Glomerular visceral epithelial cell (primary cell): ENCODE data around the gene SEMA6B.
"Not testable (repeated sequence)": the region's sequence is repeated elsewhere in the genome, so short reads cannot be mapped to it uniquely, and the experiment has no call there.

ENCODE experiments used
- DNase-seq: peaks from one replicate; pipeline ENCODE4 v3.0.0-alpha.2; 2016; ENCODE audit errors: extremely low spot score

SEMA6B gene

GRCh38 chr19:4571305-4571917 lies 11.9 kb upstream of the SEMA6B start:
- no peak for DNase-seq

DNA sequence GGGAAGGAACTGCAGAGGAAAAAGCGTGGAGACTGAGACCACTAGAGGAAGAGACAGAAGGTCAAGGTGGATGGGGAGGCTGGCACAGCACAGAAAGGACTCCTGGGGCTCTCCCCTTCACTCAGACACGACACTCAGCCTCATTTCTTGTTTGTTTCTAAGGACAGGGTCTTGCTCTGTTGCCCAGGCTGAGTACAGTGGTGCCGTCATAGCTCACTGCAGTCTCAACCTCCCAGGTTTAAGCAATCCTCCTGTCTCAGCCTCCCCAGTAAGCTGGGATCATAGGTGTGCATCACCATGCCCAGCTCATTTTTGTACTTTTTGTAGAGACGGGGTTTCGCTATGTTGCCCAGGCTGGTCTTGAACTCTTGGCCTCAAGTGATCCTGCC lies 11.4 kb upstream of the SEMA6B start:
- no peak for DNase-seq

- no peak for DNase-seq
These were observed 10.9 kb upstream of the SEMA6B start for GRCh38 chr19:4570402-4570801.

- no peak for DNase-seq
These were observed 9.4 kb upstream of the SEMA6B start for GRCh38 chr19:4568886-4569285.

DNA sequence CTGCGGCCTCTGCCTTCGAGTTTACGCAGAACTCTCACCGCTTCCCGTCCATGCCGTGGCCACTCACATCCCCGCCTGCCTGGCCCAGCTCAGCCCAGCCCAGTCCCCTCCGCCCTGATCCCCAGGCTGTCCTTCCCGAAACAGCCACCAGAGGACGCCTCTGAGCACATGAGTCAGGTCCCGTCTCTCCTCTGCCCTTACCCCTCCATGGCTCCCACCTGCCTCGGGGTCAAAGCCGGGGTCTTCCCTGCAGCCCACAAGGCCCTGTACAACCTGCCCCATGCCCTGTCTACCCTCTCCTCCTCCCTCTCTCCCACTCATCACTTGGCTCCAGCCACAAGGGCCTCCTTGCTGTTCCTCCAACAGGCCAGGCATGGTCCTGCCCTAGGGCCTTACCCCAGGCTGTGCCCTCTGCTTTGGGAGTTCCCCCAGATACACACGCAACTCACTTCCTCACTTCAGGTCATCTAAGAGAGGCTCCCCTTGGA lies 8.1 kb upstream of the SEMA6B start:
- peak; percentile 41 for DNase-seq

DNA sequence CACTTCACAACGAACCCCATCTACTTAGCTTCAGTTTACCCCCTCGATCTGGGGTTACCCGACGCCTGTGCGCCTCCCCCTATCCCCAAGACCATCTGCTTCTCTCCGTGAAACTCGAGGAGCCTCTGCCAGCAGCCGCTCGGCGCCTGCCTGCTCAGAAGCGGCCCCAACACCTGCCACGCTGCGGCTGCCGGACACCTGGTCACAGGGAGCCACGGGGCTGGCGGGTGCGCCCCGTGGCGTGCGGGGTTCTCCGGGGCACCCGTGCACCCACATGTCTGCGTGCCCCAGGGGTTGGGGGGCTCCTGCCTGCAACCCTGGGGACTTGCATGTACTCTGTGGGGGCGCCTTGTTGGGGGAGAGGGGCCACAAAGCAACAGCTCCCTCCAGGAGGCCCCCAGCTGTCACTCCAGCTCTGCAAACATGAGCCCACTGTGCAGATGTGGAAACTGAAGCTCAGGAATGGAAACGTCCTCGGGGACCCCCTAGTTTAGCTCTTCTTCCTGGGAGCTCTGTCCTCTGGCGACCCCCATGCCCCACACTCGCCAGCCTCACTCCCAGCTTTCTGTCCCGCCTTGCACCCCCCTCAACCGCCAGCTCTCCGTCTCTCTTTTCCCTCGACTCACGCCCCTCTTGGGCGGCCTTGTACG lies 7.0 kb upstream of the SEMA6B start:
- DNase-seq, result no peak

DNA sequence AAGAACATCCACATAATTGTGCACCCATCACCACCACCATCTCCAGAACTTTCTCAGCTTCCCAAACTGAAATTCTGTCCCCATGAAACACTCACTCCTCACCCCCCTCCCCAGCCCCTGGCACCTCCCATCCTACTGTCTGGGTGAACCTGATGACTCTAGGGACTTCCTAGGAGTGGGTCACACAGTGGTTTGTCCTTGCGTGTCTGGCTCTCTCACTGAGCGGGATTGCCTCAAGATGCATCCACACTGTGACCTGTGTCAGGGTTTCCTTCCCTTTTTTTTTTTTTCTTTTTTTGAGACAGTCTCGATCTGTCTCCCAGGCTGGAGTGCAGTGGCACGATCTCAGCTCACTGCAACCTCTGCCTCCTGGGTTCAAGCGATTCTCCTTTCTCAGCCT lies 4.1 kb upstream of the SEMA6B start:
- not testable (repeated sequence) for DNase-seq

- DNase-seq, result not testable (repeated sequence)
These were observed 2.6 kb upstream of the SEMA6B start for GRCh38 chr19:4562085-4562484.

DNA sequence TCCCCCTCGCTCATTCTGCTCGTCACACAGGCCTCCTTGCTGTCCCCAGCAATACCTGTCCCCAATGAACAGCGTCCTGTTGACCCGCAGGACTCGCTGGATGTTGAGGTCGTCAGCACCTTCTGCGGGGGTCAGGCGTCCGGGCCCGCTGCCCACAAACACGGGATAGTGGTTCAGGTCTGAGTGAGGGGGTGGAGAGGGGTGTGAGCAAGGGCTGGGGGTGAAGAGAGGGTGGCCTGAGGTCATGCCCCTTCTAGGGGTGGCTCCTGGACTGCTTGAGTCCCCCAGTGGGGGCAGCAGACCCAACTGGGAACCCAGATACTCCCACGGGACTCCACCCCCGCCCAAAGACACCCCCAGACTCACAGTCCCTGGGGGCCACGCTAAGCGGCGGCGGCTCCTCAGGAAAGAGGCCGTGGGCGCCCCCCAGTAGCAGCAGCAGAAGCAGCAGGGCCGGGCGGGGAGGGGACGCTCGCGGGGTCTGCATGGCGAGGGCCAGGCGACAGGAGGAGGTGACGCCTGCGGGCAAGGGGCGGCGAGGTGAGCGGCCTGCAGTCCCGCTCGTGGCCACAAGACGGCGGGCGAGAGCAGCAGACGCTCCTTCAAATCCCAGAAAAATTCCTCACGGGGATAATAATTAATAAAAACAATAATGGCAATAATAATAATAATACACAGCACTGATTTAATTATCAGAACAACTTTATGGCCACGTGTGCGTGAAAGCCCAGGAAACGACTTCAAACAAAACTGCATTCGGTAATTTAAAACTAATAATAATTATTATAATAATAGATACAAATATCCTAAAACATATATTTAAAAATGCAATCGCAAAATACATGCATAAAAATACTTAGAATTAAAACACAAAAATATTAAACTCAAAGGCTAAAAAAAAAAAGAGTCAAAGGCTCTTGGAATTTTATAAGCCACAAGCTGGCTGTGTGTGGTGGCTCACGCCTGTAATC lies 1.2 kb downstream of the SEMA6B start:
- peak; percentile 47 for DNase-seq

GRCh38 chr19:4557144-4557970 lies 2.1 kb downstream of the SEMA6B start:
- no peak for DNase-seq

DNA sequence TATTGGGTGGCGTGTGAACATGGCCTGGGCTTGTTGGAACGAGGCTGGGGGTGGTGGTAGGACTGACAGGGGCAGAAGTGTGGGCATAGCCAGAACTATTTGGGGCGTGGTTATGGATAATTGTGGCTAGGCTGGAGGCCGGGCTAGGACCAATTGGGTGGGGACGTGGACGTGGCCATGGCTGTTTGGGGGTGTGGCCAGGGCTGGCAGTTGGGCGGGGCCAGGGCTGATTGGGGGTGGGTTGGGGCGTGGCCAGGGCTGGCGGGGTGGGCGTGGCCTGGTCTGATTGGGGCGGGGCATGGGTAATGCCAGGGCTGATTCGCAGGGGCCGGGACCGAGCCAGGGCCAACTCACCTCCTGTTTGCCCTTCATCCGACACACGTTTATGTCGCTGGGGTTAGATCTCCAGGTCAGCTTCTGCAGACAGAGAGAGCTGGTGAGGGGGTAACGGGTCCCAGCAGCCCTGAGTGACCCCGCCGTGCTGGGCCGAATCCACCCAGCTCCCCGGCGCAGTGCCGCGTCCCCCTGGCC lies 2.8 kb downstream of the SEMA6B start:
- DNase-seq, result no peak

- DNase-seq, result no peak
These were observed 3.6 kb downstream of the SEMA6B start for GRCh38 chr19:4555657-4556561.

- no peak for DNase-seq
These were observed 4.8 kb downstream of the SEMA6B start for GRCh38 chr19:4554717-4555116.

DNA sequence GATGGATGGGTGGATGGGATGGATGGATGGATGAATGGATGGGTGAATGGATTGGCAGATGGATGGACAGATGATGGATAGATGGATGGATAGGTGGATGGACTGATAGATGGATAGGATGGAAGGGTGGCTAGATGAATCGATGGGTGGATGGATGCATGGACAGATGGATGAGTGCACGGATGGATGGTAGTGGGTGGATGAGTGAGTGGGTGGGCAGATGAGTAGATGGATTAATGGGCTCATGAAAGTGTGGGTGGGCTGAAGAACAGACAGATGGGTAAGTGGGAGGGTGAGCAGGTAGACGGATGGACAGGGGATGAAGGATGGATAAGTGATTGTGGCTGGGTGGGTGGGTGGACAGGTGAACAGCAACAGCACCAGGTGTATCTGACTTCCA lies 5.7 kb downstream of the SEMA6B start:
- no peak for DNase-seq

DNA sequence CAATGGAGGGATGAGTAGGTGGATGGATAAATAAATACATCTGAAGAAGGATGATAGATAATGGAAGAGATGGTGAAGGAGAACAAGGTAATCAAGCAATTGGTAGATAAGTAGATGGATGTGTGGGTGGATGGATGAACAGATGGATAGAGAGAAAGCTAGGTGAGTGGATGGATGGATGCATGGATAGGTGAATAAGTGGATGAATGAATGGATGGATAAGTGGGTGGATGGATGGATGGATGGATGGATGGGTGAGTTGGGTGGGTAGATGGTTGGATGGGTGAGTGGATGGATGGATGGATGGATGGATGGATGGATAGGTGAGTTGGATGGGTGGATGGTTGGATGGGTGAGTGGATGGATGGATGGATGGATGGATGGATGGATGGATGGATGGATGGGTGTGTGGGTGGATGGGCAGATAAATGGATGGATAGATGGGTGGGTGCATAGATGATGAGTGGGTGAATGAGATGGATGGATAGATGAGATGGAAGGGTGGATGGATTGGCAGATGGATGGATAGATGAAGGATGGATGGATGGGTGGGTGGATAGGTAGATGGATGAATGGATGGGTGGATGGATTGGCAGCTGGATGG lies 6.3 kb downstream of the SEMA6B start:
- no peak for DNase-seq

DNA sequence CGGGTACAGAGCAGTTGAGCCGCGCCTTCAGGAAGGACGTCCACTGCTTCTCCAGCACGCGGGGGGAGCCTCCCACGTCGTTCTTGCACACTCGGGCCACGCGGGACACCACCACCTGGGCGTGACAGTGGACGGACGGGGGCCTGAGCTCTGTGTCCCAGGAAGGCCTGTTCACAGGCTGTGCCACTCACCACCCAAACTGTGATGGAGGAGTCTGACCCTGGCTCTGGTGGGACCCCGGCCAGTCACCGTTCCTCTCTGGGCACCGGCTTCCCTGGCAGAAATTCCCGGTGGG lies 7.0 kb downstream of the SEMA6B start:
- DNase-seq, result no peak

- DNase-seq, result no peak
These were observed 8.9 kb downstream of the SEMA6B start for GRCh38 chr19:4550479-4551050.

GRCh38 chr19:4550018-4550417 lies 9.5 kb downstream of the SEMA6B start:
- no peak for DNase-seq

- no peak for DNase-seq
These were observed 11.3 kb downstream of the SEMA6B start for GRCh38 chr19:4548238-4548584.
